Neutrophil (primary cell): Measurements from ENCODE around the gene MAST4.

Experiments
- H3K27ac ChIP-seq: fragments of 200-600 bp; sonication (generic); 2 replicates; pipeline ENCODE4 v1.5.1; 2016; ENCODE audit warnings: mild to moderate bottlenecking, moderate library complexity
- H3K27me3 ChIP-seq: fragments of 200-600 bp; sonication (generic); 2 replicates; pipeline ENCODE4 v1.6.0; 2016; ENCODE audit warnings: mild to moderate bottlenecking
- H3K36me3 ChIP-seq: fragments of 200-600 bp; sonication (generic); 2 replicates; pipeline ENCODE4 v1.5.1; 2017
- H3K4me1 ChIP-seq, 2 experiments: fragments of 200-600 bp in 1 of 2; sonication (generic) in 1 of 2; 1 replicate in 1 of 2; 2 replicates in 1 of 2; pipeline versions ENCODE4 v1.5.1 to v1.6.1; 2013 to 2016; ENCODE audit warnings: low read depth in 1 of 2, low read length in 1 of 2, mild to moderate bottlenecking in 1 of 2, moderate library complexity in 1 of 2; ENCODE audit not compliant: control insufficient read depth in 1 of 2, insufficient read depth in 1 of 2
- H3K4me3 ChIP-seq, 2 experiments: fragments of 200-600 bp in 1 of 2; sonication (generic) in 1 of 2; 1 replicate in 1 of 2; 2 replicates in 1 of 2; pipeline ENCODE4 v1.5.1; 2013 to 2016; ENCODE audit warnings: low read depth in 1 of 2, low read length in 1 of 2, mild to moderate bottlenecking in 1 of 2, moderate library complexity in 1 of 2
- H3K9me3 ChIP-seq: fragments of 200-600 bp; sonication (generic); 2 replicates; pipeline ENCODE4 v1.5.1; 2016
- TF ChIP-seq, protein P1 (sequence below): fragments of 200-600 bp; sonication (generic); IDR thresholded peaks from 2 replicates; pipeline ENCODE4 v1.5.1; 2016; ENCODE audit warnings: antibody characterized with exemption

The MAST4 gene

DNA sequence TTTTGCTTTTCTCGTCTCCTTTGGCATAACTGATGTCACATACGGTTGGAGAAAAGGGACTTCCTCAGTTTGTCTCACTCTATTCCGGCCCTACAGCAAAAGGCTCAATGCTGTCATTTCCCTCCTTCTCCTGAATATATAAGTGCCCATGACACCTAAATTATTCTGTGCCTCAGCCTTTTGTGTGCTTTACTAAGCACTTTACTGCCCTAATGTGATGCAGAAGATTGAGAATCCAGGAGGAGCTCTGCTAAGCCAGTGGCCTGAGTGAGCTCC, 592.8 kb downstream of the MAST4 start:
- Histone ChIP-seq H3K36me3 (no peaks in the 10 kb centered on the region), H3K27me3 (no peaks in the 10 kb centered on the region), H3K4me3 (no peak overlapping the region), H3K9me3 (no peaks in the 10 kb centered on the region), H3K4me1 (peaks cover 13 to 34% of the 10 kb centered on the region in 2 experiments), H3K27ac (no peak overlapping the region)
- TF ChIP-seq, protein P1, sequence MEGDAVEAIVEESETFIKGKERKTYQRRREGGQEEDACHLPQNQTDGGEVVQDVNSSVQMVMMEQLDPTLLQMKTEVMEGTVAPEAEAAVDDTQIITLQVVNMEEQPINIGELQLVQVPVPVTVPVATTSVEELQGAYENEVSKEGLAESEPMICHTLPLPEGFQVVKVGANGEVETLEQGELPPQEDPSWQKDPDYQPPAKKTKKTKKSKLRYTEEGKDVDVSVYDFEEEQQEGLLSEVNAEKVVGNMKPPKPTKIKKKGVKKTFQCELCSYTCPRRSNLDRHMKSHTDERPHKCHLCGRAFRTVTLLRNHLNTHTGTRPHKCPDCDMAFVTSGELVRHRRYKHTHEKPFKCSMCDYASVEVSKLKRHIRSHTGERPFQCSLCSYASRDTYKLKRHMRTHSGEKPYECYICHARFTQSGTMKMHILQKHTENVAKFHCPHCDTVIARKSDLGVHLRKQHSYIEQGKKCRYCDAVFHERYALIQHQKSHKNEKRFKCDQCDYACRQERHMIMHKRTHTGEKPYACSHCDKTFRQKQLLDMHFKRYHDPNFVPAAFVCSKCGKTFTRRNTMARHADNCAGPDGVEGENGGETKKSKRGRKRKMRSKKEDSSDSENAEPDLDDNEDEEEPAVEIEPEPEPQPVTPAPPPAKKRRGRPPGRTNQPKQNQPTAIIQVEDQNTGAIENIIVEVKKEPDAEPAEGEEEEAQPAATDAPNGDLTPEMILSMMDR = no peak

- Histone ChIP-seq H3K4me1 (peaks cover 13 to 30% of the 10 kb centered on the region in 2 experiments), H3K36me3 (no peaks in the 10 kb centered on the region), H3K9me3 (no peaks in the 10 kb centered on the region), H3K4me3 (no peak overlapping the region), H3K27ac (no peak overlapping the region), H3K27me3 (no peaks in the 10 kb centered on the region)
- TF ChIP-seq, protein P1 = no peak
These were observed 593.7 kb downstream of the MAST4 start for GRCh38 chr5:67189931-67190330.

DNA sequence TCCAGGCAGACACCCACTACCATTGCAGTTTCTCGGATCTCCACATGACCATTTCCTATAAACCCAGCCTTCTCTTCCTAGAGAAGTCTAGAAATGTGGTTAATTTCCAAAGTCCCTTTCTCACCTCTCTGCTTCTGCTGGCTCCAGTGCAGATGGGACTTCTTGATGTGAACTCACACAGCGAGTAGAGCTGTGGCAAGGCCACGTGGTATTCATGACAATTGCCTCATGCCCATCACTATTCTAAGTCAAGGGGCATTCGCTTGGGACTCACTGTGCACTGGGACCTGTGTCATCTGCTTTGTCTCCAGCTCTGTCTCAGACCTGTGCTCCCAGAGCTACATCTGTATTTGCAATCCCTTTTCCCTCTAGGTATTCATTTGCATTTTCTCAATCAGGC, 594.2 kb downstream of the MAST4 start:
- no peaks in the 10 kb centered on the region for H3K36me3 ChIP-seq
- H3K9me3 ChIP-seq = no peaks in the 10 kb centered on the region
- no peak overlapping the region for H3K4me3 ChIP-seq
- no peaks in the 10 kb centered on the region for H3K27me3 ChIP-seq
- no peak overlapping the region for H3K27ac ChIP-seq
- TF ChIP-seq, protein P1 = no peak
- H3K4me1 ChIP-seq = peaks cover 13 to 30% of the 10 kb centered on the region in 2 experiments

- Histone ChIP-seq H3K27me3 (no peaks in the 10 kb centered on the region), H3K9me3 (no peaks in the 10 kb centered on the region), H3K4me3 (no peak overlapping the region), H3K4me1 (peaks cover 13 to 30% of the 10 kb centered on the region in 2 experiments), H3K27ac (no peak overlapping the region), H3K36me3 (no peaks in the 10 kb centered on the region)
- TF ChIP-seq, protein P1 = no peak
These were observed 594.7 kb downstream of the MAST4 start for GRCh38 chr5:67190861-67191260.

DNA sequence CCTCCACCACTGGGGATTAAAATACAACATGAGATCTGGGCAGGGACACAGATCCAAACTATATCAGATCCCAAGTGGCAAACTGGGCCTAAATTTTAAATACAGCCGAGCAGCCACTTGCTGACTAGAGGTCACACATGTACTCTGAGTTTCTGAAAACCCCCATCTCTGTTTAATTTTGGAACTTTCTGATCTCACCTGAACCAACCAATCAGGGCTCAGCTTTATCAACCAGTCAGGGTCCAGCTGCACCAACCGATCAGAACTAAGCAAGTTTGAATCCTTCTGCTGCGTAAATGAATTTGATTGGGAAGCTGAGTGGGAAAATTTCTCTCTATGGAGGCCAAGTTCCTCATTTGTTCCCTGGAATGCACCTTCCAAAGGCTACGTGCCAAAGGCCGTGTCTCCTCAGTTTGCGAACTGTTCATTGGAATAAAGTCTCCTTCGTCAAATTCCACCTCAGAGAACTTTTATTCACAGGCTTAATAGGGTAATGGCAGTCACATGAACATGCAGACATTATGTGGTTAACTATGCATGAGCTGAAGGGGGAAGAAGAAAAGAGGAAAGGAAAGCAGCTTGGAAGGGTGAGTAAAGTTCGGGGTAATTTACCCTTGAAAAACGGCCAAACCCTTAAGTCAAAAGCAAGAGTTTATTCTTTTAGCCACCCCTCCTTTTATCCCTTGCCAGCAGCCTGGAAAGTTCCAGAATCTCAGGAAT, 596.7 kb downstream of the MAST4 start:
- TF ChIP-seq, protein P1 = no peak
- no peaks in the 10 kb centered on the region for H3K27me3 ChIP-seq
- no peak overlapping the region for H3K4me3 ChIP-seq
- no peaks in the 10 kb centered on the region for H3K36me3 ChIP-seq
- no peak overlapping the region for H3K27ac ChIP-seq
- peaks cover 5 to 13% of the 10 kb centered on the region in 2 experiments for H3K4me1 ChIP-seq
- H3K9me3 ChIP-seq = no peaks in the 10 kb centered on the region
